Retinal pigment epithelial cell (primary cell): ENCODE data around the gene ALG6.

Experiments used
- DNase-seq: peaks from one replicate; pipeline ENCODE4 v3.0.0-alpha.2; 2010; ENCODE audit warnings: low read depth
- H3K4me3 ChIP-seq: 2 replicates; pipeline ENCODE4 v1.5.1; 2011; ENCODE audit warnings: mild to moderate bottlenecking, low read length, control low read depth, moderate library complexity
- TF ChIP-seq, protein P1 (sequence below): conservative IDR thresholded peaks from 2 replicates; pipeline ENCODE4 v1.5.1; 2011; ENCODE audit warnings: low read depth, low read length, control low read depth, inconsistent platforms

ALG6 gene

DNA sequence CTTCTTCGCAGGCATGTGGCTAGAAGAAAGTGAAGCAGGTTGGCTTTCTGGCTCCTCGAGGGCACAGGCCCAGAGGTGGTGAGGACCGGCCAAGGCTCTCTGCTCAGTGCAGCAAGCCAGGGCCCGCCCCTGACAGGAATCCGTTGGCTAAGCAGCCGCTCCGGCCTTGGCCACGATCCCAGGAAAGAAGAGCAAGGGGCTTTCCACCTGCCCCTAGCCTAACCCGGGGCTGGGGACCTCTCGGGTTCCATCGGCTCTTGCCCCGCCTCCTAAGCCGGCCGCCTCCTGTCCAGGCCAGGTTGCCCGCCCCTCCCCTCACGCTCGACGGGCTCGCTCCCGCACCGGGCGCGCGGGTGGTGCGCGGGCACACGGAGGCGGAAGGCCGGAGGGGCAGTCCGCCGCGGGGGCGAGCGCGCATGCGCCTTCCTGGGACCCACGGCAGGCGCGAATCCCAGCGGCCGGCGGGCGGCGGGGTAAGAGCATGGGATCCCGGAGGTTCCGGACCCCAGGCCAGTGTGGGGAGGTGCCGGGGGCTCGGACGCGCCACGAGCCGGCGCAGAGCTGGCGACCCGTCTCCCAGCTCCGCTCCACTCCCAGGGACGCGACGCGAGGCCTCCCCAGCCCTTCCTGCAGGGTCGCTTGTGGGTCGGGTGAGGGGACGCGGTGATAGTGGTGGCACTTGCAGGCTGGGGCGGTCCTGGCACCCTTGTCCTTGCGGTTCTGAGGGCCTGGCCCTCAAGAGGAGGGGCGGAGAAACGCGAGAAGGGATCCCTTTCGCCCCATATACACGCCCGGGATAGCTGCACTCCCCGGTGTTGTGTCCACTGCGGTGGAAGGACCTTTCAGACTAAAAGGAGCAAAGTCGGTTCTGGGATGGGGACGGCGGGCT, at the start of gene ALG6:
ALG6 (plus strand) TSS at position 413 of the 889 bp plus-strand sequence. CDS start 3,351 bp downstream, outside the sequence.
- DNase-seq, result peak; percentile 66
- TF ChIP-seq, protein P1, sequence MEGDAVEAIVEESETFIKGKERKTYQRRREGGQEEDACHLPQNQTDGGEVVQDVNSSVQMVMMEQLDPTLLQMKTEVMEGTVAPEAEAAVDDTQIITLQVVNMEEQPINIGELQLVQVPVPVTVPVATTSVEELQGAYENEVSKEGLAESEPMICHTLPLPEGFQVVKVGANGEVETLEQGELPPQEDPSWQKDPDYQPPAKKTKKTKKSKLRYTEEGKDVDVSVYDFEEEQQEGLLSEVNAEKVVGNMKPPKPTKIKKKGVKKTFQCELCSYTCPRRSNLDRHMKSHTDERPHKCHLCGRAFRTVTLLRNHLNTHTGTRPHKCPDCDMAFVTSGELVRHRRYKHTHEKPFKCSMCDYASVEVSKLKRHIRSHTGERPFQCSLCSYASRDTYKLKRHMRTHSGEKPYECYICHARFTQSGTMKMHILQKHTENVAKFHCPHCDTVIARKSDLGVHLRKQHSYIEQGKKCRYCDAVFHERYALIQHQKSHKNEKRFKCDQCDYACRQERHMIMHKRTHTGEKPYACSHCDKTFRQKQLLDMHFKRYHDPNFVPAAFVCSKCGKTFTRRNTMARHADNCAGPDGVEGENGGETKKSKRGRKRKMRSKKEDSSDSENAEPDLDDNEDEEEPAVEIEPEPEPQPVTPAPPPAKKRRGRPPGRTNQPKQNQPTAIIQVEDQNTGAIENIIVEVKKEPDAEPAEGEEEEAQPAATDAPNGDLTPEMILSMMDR, result no peak
- H3K4me3 ChIP-seq, result peak within 1 kb of the TSS; percentile 86

DNA sequence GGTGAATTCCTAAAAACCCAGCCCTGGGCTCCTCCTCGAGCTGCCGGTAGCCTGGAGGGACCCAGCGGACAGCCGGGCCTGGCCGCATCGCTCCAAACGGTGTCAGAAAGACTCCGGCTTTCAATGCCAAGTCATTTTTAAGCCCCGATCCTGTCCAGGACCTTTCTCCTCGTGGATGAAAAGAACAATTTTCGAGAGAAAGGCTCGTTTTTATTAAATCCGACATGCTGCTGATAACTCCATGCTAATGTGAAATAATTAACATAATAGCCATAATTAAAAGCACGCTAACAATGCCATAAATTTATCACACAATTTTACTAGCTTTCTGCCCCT, 49.6 kb upstream of the ALG6 start:
- no peak for DNase-seq
- H3K4me3 ChIP-seq, result no peak overlapping the region
- TF ChIP-seq, protein P1, result no peak

- H3K4me3 ChIP-seq, result no peak overlapping the region
- TF ChIP-seq, protein P1, result no peak
- DNase-seq, result no peak
Measured at GRCh38 chr1:63318201-63318979, 49.0 kb upstream of the ALG6 start.

DNA sequence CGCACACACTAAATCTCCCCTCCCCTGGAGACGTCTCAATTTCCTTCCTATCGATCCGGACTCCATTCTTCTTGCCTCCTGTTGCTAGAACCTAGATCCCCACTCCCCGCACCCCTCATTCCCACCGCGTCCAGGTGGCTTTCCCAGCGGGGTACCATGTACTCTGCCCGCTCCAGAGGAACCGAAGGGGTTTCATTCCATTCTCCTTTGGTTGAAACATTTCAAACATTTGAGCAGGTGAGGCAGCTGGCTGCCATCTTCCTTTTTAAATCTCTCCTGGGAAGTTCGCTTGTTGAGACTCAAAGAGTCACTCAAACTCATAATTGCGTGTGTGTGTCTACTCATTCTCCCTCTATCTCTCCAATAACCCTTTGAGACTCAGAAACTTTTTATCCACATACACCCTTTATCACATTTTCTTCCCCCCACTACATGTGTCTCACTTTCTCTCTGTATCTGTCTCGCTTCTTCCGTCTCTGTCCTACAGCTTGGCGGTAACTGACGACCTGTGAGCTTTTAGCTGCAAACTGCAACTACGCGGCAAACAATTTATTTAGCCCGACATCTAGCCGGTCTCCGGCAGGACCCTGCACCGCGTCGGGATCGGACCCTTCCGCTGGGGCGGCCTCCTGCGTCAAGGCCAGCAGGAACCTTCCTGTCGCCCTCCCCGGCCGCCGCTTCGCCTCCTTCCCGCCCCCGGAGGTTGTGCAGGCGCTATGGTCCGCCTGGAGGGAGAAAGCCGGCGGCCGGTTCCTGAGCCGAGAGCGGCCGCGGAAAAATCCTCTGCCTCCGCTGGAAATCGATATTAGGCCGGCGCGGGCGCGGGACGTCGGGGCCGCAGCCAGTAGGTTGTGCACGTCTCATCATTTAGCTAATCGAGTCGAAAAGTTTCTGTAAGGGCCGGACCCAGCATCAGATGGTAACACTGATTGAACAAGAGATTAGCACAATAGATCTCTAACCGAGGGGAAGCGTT, 48.1 kb upstream of the ALG6 start:
- TF ChIP-seq, protein P1, result no peak
- no peak for DNase-seq
- no peak overlapping the region for H3K4me3 ChIP-seq

GRCh38 chr1:63320022-63320721, 47.3 kb upstream of the ALG6 start:
- TF ChIP-seq, protein P1, result no peak
- H3K4me3 ChIP-seq, result no peak overlapping the region
- no peak for DNase-seq
